HCT116 (cell line): ENCODE data around the gene EIF2B2. TPM values are rescaled to one million over a fixed set of nuclear protein-coding genes. Genes with fewer than 3 reads are reported as not detected.

Experiments
- ATAC-seq: fragments of 200-7000 bp; cut with Tn5 transposase; 2 replicates; pipeline ENCODE4 v1.9.1; 2020; ENCODE audit warnings: mild to moderate bottlenecking, moderate library complexity
- BruUV-seq: library from RNA; stranded (reverse); fragments of 400-500 nt; replicated peaks from 2 replicates; lab custom pipeline; 2021; lab: Mats Ljungman, UMichigan
- CTCF ChIA-PET: fragments of 300-600 bp; sonication (Branson Sonifier 250); formaldehyde crosslinking; loops from one replicate; lab custom pipeline; 2021; ENCODE audit warnings: antibody characterized with exemption; lab: Charles Lee
- POLR2A ChIA-PET: fragments of 300-600, 350-600 bp; sonication (Branson Sonifier 250); formaldehyde crosslinking; loops from one replicate; lab custom pipeline; 2021; ENCODE audit warnings: antibody characterized with exemption; lab: Charles Lee
- RAD21 ChIA-PET, 2 experiments: fragments of 300-600 bp; sonication (Branson Sonifier 250); formaldehyde crosslinking; loops; one replicate each; lab custom pipeline; 2023; ENCODE audit warnings: low total read pairs in 2 of 2; ENCODE audit not compliant: uncharacterized antibody in 2 of 2, unreplicated experiment in 2 of 2, low non-redundant PET in 1 of 2; lab: Charles Lee
- DNase-seq: peaks from one replicate; pipeline ENCODE4 v3.0.0-alpha.2; 2010; ENCODE audit warnings: low read depth, low spot score
- H2AFZ ChIP-seq: fragments of 200-600 bp; shearing (Covaris generic), sonication (generic); 2 replicates; pipeline ENCODE4 v1.6.1; 2017; ENCODE audit warnings: low read depth, mixed run types, mixed read lengths, antibody characterized with exemption, low read length; ENCODE audit not compliant: poor library complexity, severe bottlenecking
- H3K27ac ChIP-seq: 2 replicates; pipeline ENCODE4 v1.5.1; 2012; ENCODE audit warnings: low read depth, low read length
- H3K27me3 ChIP-seq: fragments of 200-600 bp; sonication (generic); 2 replicates; pipeline ENCODE4 v1.6.1; 2016; ENCODE audit warnings: mixed run types, low read length, mixed read lengths; ENCODE audit not compliant: insufficient read depth
- H3K36me3 ChIP-seq, 2 experiments: fragments of 200-500 bp in 1 of 2; fragments of 200-600 bp in 1 of 2; sonication (Bioruptor generic) in 1 of 2; sonication (generic) in 1 of 2; 2 replicates each; pipeline versions ENCODE4 v1.5.1 to v1.6.1; 2014 to 2016; ENCODE audit warnings: low read length in 2 of 2, inconsistent platforms in 1 of 2, mixed read lengths in 1 of 2, mixed run types in 1 of 2; ENCODE audit not compliant: insufficient read depth in 2 of 2, control insufficient read depth in 1 of 2
- H3K4me1 ChIP-seq, 2 experiments: fragments of 200-600 bp in 1 of 2; sonication (generic) in 1 of 2; 2 replicates each; pipeline versions ENCODE4 v1.5.1 to v1.6.1; 2012 to 2017; ENCODE audit warnings: low read length in 2 of 2, inconsistent platforms in 1 of 2, mild to moderate bottlenecking in 1 of 2, mixed read lengths in 1 of 2, mixed run types in 1 of 2, moderate library complexity in 1 of 2; ENCODE audit not compliant: insufficient read depth in 2 of 2, control insufficient read depth in 1 of 2
- H3K4me2 ChIP-seq: fragments of 200-600 bp; sonication (generic); 2 replicates; pipeline ENCODE4 v1.6.1; 2017; ENCODE audit warnings: mixed run types, low read length, mixed read lengths
- H3K4me3 ChIP-seq, 2 experiments: fragments of 200-600 bp in 1 of 2; sonication (generic) in 1 of 2; replicated peaks in 1 of 2; 2 replicates each; pipeline ENCODE4 v1.5.1; 2011 to 2016; ENCODE audit warnings: low read length in 2 of 2, control low read depth in 1 of 2, low read depth in 1 of 2, mild to moderate bottlenecking in 1 of 2, mixed read lengths in 1 of 2, mixed run types in 1 of 2
- H3K79me2 ChIP-seq: fragments of 200-600 bp; sonication (generic); 2 replicates; pipeline ENCODE4 v1.6.1; 2017; ENCODE audit warnings: mild to moderate bottlenecking, mixed run types, low read length, moderate library complexity, mixed read lengths; ENCODE audit not compliant: insufficient read depth
- H3K9ac ChIP-seq: fragments of 200-600 bp; sonication (generic); 2 replicates; pipeline ENCODE4 v1.6.1; 2016; ENCODE audit warnings: low read length, mixed read lengths
- H3K9me2 ChIP-seq: fragments of 200-600 bp; sonication (generic), shearing (Covaris generic); 2 replicates; pipeline ENCODE4 v1.6.1; 2017; ENCODE audit warnings: mixed run types, mild to moderate bottlenecking, moderate library complexity; ENCODE audit not compliant: insufficient read depth
- H3K9me3 ChIP-seq, 2 experiments: fragments of 200-500 bp in 1 of 2; fragments of 200-600 bp in 1 of 2; sonication (Bioruptor generic) in 1 of 2; sonication (generic) in 1 of 2; 2 replicates each; pipeline ENCODE4 v1.6.1; 2014 to 2017; ENCODE audit warnings: low read length in 2 of 2, mixed read lengths in 2 of 2, inconsistent platforms in 1 of 2, low read depth in 1 of 2, mild to moderate bottlenecking in 1 of 2, mixed run types in 1 of 2, moderate library complexity in 1 of 2; ENCODE audit not compliant: control insufficient read depth in 1 of 2, insufficient read depth in 1 of 2
- H4K20me1 ChIP-seq: fragments of 200-600 bp; sonication (generic), shearing (Covaris generic); 2 replicates; pipeline ENCODE4 v1.6.1; 2017; ENCODE audit warnings: mixed run types, mild to moderate bottlenecking, moderate library complexity; ENCODE audit not compliant: insufficient read depth
- ATF3 ChIP-seq: IDR thresholded peaks from 2 replicates; pipeline ENCODE4 v1.6.1; 2012
- CBX3 ChIP-seq: IDR thresholded peaks from 2 replicates; pipeline ENCODE4 v1.6.1; 2012; ENCODE audit warnings: low read depth
- CTCF ChIP-seq, 3 experiments: fragments of 200-600 bp in 1 of 3; sonication (generic) in 1 of 3; IDR thresholded peaks in 2 of 3; conservative IDR thresholded peaks in 1 of 3; 2 replicates each; pipeline ENCODE4 v1.5.1; 2012 to 2017; ENCODE audit warnings: low read depth in 2 of 3, low read length in 2 of 3, antibody characterized with exemption in 1 of 3, borderline replicate concordance in 1 of 3, control low read depth in 1 of 3, mild to moderate bottlenecking in 1 of 3, mixed read lengths in 1 of 3, mixed run types in 1 of 3, moderate library complexity in 1 of 3; ENCODE audit not compliant: insufficient read depth in 1 of 3
- EGR1 ChIP-seq: IDR thresholded peaks from 2 replicates; pipeline ENCODE4 v1.6.1; 2012; ENCODE audit warnings: low read depth
- EZH2phosphoT487 ChIP-seq: fragments of 200-600 bp; IDR thresholded peaks from 2 replicates; pipeline ENCODE4 v1.6.1; 2018; ENCODE audit warnings: antibody characterized with exemption, borderline replicate concordance
- JUND ChIP-seq: IDR thresholded peaks from 2 replicates; pipeline ENCODE4 v1.6.1; 2012
- MAX ChIP-seq: IDR thresholded peaks from 2 replicates; pipeline ENCODE4 v1.6.1; 2012
- POLR2A ChIP-seq: IDR thresholded peaks from 2 replicates; pipeline ENCODE4 v1.7.0; 2011; ENCODE audit warnings: borderline replicate concordance; ENCODE audit not compliant: insufficient read depth, insufficient read length; ENCODE audit errors: extremely low read depth
- POLR2AphosphoS5 ChIP-seq: IDR thresholded peaks from 2 replicates; pipeline ENCODE4 v1.6.1; 2011; ENCODE audit warnings: mild to moderate bottlenecking, low read depth, low read length, moderate library complexity
- RAD21 ChIP-seq: IDR thresholded peaks from 2 replicates; pipeline ENCODE4 v1.6.1; 2012; ENCODE audit warnings: low read depth, mild to moderate bottlenecking
- REST ChIP-seq: IDR thresholded peaks from 2 replicates; pipeline ENCODE4 v1.6.1; 2012; ENCODE audit warnings: low read depth
- SIN3A ChIP-seq: IDR thresholded peaks from 2 replicates; pipeline ENCODE4 v1.6.1; 2012; ENCODE audit warnings: low read depth
- SP1 ChIP-seq: IDR thresholded peaks from 2 replicates; pipeline ENCODE4 v1.6.1; 2012; ENCODE audit warnings: low read depth
- SRF ChIP-seq: IDR thresholded peaks from 2 replicates; pipeline ENCODE4 v1.6.1; 2012; ENCODE audit warnings: low read depth
- TCF7L2 ChIP-seq: IDR thresholded peaks from 2 replicates; pipeline ENCODE4 v1.7.0; 2011; ENCODE audit warnings: borderline replicate concordance, inconsistent platforms; ENCODE audit not compliant: insufficient read depth, insufficient read length; ENCODE audit errors: extremely low read depth
- YY1 ChIP-seq: IDR thresholded peaks from 2 replicates; pipeline ENCODE4 v1.6.1; 2011; ENCODE audit warnings: low read length, low read depth, moderate library complexity, mild to moderate bottlenecking; ENCODE audit not compliant: insufficient replicate concordance; ENCODE audit errors: extremely low read depth
- ZFX ChIP-seq: fragments of 450-650 bp; IDR thresholded peaks from 2 replicates; pipeline ENCODE4 v1.6.1; 2017
- ZNF274 ChIP-seq: fragments of 200-500 bp; sonication (Bioruptor generic); IDR thresholded peaks from 2 replicates; pipeline ENCODE4 v1.6.1; 2014; ENCODE audit warnings: mild to moderate bottlenecking, low read depth, low read length, inconsistent platforms
- intact Hi-C: fragments of 100-400 bp; cut with micrococcal nuclease; formaldehyde crosslinking; loops from 2 replicates; pipeline ENCODE4 v1.10.0; 2022
- total RNA-seq: library from RNA; stranded (reverse); gene quantifications from one replicate; pipeline ENCODE4 v1.2.1, GENCODE V29; 2021; ENCODE audit not compliant: unreplicated experiment

Gene EIF2B2
- total RNA-seq, 1 experiment from 2014 or later = 54.8 TPM

- no peaks in the 10 kb centered on the region for H3K9me2 ChIP-seq
- H3K27me3 ChIP-seq = no peaks in the 10 kb centered on the region
- no peak overlapping the region for H3K4me3 ChIP-seq
- DNase-seq = no peak
- BruUV-seq = no TSS peak
- POLR2A ChIA-PET = interaction anchor here (1.4 kb wide), 1 partner anchor 20 kb away, joined by 3 read pairs; the partner anchor contains the start of gene ZC2HC1C
- H2AFZ ChIP-seq = no peak overlapping the region
- TF ChIP-seq JUND = no peak
- no peak for TF ChIP-seq EZH2phosphoT487
- TF ChIP-seq REST = no peak
- TF ChIP-seq SIN3A = no peak
- no peak for TF ChIP-seq TCF7L2
- no peak for TF ChIP-seq MAX
- TF ChIP-seq YY1 = no peak
- no peak for TF ChIP-seq SRF
- no peak for TF ChIP-seq ZFX
- TF ChIP-seq POLR2A = no peak
- TF ChIP-seq CTCF (IDR thresholded peaks at IDR 0.05 in 2 of 3, conservative IDR thresholded peaks at IDR 0.05 in 1 of 3; ENCODE audit: borderline replicate concordance in 1 of 3, insufficient read depth in 1 of 3, low read depth in 2 of 3, low read length in 2 of 3) = no peak
- TF ChIP-seq SP1 = no peak
- no peak for TF ChIP-seq RAD21
- no peak for TF ChIP-seq ZNF274
- TF ChIP-seq POLR2AphosphoS5 = no peak
- no peak for TF ChIP-seq CBX3
- no peak for TF ChIP-seq EGR1
- no peak for TF ChIP-seq ATF3
- no peak overlapping the region for H3K9ac ChIP-seq
- no peak for ATAC-seq
- intact Hi-C loops = no loop called here
- no peak overlapping the region for H3K27ac ChIP-seq
- peaks cover 14% of the 10 kb centered on the region for H3K79me2 ChIP-seq
- RAD21 ChIA-PET = no interaction called here
- no peaks in the 10 kb centered on the region for H4K20me1 ChIP-seq
- CTCF ChIA-PET = no interaction called here
- peaks cover 0 to 7% of the 10 kb centered on the region in 2 experiments; a peak in 2 of 4 replicates for H3K36me3 ChIP-seq
- H3K4me2 ChIP-seq = no peak overlapping the region
- H3K4me1 ChIP-seq = peaks cover 0 to 16% of the 10 kb centered on the region in 2 experiments; a peak in 3 of 4 replicates
- no peaks in the 10 kb centered on the region for H3K9me3 ChIP-seq
These were observed 46.4 kb downstream of the EIF2B2 start for GRCh38 chr14:75049136-75049535.
